ENCODE results near the gene ORAI1.

Gene ORAI1

GRCh38 chr12:121579981-121580868 lies 46.1 kb upstream of the ORAI1 start (continued):
- TF ChIP-seq ZBTB11 (tag by site-specific recombination; conservative IDR thresholded peaks at IDR 0.05; ENCODE audit: low read depth) (no peak), WT1 (tag by site-specific recombination; IDR thresholded peaks at IDR 0.05) (peak; percentile 54), ZNF121 (tag by site-specific recombination; IDR thresholded peaks at IDR 0.05) (no peak), ZNF629 (tag by site-specific recombination; IDR thresholded peaks at IDR 0.05) (peak; percentile 93), KLF17 (tag by site-specific recombination; IDR thresholded peaks at IDR 0.05) (0 out of 2 replicates have a peak, but pooled peaks have one; percentile 20), BCL6B (tag by site-specific recombination; IDR thresholded peaks at IDR 0.05) (no peak), ZNF280C (tag by site-specific recombination; IDR thresholded peaks at IDR 0.05) (no peak), ZNF362 (tag by site-specific recombination; IDR thresholded peaks at IDR 0.05) (peak; percentile 94), SCRT2 (tag by site-specific recombination; IDR thresholded peaks at IDR 0.05) (no peak), ZNF510 (tag by site-specific recombination; IDR thresholded peaks at IDR 0.05; ENCODE audit: insufficient replicate concordance) (no peak), ZNF138 (tag by site-specific recombination; IDR thresholded peaks at IDR 0.05; ENCODE audit: borderline replicate concordance) (no peak), ZNF777 (tag by site-specific recombination; IDR thresholded peaks at IDR 0.05; ENCODE audit: borderline replicate concordance) (no peak), ZNF624 (tag by site-specific recombination; IDR thresholded peaks at IDR 0.05) (no peak), ZNF585B (tag by site-specific recombination; IDR thresholded peaks at IDR 0.05) (no peak), ZNF324 (tag by site-specific recombination; IDR thresholded peaks at IDR 0.05) (peak; percentile 30; the same call in 1 of the 2 replicates), ZNF501 (tag by site-specific recombination; IDR thresholded peaks at IDR 0.05) (no peak), ZNF146 (tag by site-specific recombination; IDR thresholded peaks at IDR 0.05) (no peak), HOXD13 (CRISPR knock-in tag; IDR thresholded peaks at IDR 0.05; ENCODE audit: borderline replicate concordance) (no peak), ZFP41 (tag by site-specific recombination; IDR thresholded peaks at IDR 0.05; ENCODE audit: borderline replicate concordance) (no peak), ZNF596 (tag by site-specific recombination; IDR thresholded peaks at IDR 0.05) (no peak), ZNF792 (tag by site-specific recombination; IDR thresholded peaks at IDR 0.05) (no peak), MZF1 (tag by site-specific recombination; IDR thresholded peaks at IDR 0.05; ENCODE audit: borderline replicate concordance) (no peak), ZNF16 (tag by site-specific recombination; IDR thresholded peaks at IDR 0.05; ENCODE audit: low read depth) (no peak), SP7 (tag by site-specific recombination; IDR thresholded peaks at IDR 0.05) (peak; percentile 13; the same call in 1 of the 2 replicates), ZNF76 (tag by site-specific recombination; IDR thresholded peaks at IDR 0.05; ENCODE audit: borderline replicate concordance, low read depth) (peak; percentile 9; the same call in 1 of the 2 replicates), ZNF354C (tag by site-specific recombination; IDR thresholded peaks at IDR 0.05; ENCODE audit: borderline replicate concordance, low read depth) (no peak), ZNF214 (tag by site-specific recombination; IDR thresholded peaks at IDR 0.05; ENCODE audit: borderline replicate concordance) (no peak), ZNF449 (tag by site-specific recombination; IDR thresholded peaks at IDR 0.05) (no peak)

All from HEK293 (cell line).